HepG2 (cell line): ENCODE measurements around the gene POLA1. TPM values are rescaled to one million over a fixed set of nuclear protein-coding genes. Genes with fewer than 3 reads are reported as not detected.

Experiments used
- ATAC-seq: fragments of 200-7000 bp; cut with Tn5 transposase; 3 replicates; pipeline ENCODE4 v1.9.1; 2020; ENCODE audit warnings: mild to moderate bottlenecking, moderate library complexity
- BruUV-seq: library from RNA; stranded (reverse); fragments of 400-500 nt; replicated peaks from 2 replicates; lab custom pipeline; 2021; lab: Mats Ljungman, UMichigan
- CTCF ChIA-PET: fragments of 300-600 bp; formaldehyde crosslinking; extraction: SDS; loops from one replicate; lab custom pipeline; 2021; ENCODE audit warnings: low total read pairs, inconsistent platforms, low intra/inter-chr PET ratio; lab: Yijun Ruan, JAX
- POLR2A ChIA-PET: fragments of 350-600 bp; sonication (Branson Sonifier 250); formaldehyde crosslinking; loops from one replicate; lab custom pipeline; 2020; ENCODE audit warnings: antibody characterized with exemption, inconsistent platforms; lab: Yijun Ruan, JAX
- DNase-seq: peaks from one replicate; pipeline ENCODE4 v3.0.0-alpha.2; 2015; ENCODE audit warnings: low spot score
- FAIRE-seq: peaks from 3 replicates; lab custom pipeline; 2011; peaks lifted over from hg19 to GRCh38; lab: Jason Lieb, UNC
- H2AFZ ChIP-seq: one replicate; pipeline ENCODE4 v1.6.1; 2011; ENCODE audit warnings: low read length, inconsistent platforms
- H3K27ac ChIP-seq: fragments of 300-600 bp; 3 replicates; pipeline ENCODE4 v1.8.0; 2011; ENCODE audit warnings: mixed run types, mild to moderate bottlenecking, mixed read lengths, low read length, inconsistent platforms; ENCODE audit not compliant: insufficient read depth; ENCODE audit errors: extremely low read length
- H3K27me3 ChIP-seq, 2 experiments: fragments of 200-600 bp in 1 of 2; 2 replicates in 1 of 2; 3 replicates in 1 of 2; pipeline versions ENCODE4 v1.6.0 to v1.8.0; 2011; ENCODE audit warnings: low read length in 2 of 2, mild to moderate bottlenecking in 2 of 2, moderate library complexity in 2 of 2, inconsistent platforms in 1 of 2; ENCODE audit not compliant: insufficient read depth in 2 of 2, control insufficient read depth in 1 of 2
- H3K36me3 ChIP-seq, 2 experiments: fragments of 200-600 bp in 1 of 2; replicated peaks in 1 of 2; 2 replicates in 1 of 2; 3 replicates in 1 of 2; pipeline versions ENCODE4 v1.5.1 to v1.8.0; 2011; ENCODE audit warnings: low read length in 2 of 2, inconsistent platforms in 1 of 2; ENCODE audit not compliant: insufficient read depth in 2 of 2, control insufficient read depth in 1 of 2
- H3K4me1 ChIP-seq: 2 replicates; pipeline ENCODE4 v1.5.1; 2012; ENCODE audit warnings: low read length, inconsistent platforms; ENCODE audit not compliant: insufficient read depth
- H3K4me2 ChIP-seq: 2 replicates; pipeline ENCODE4 v1.6.0; 2011; ENCODE audit warnings: low read depth, low read length, inconsistent platforms
- H3K4me3 ChIP-seq, 3 experiments: fragments of 200-600 bp in 1 of 3; sonication (generic), shearing (Covaris generic) in 1 of 3; replicated peaks in 1 of 3; 2 replicates each; pipeline ENCODE4 v1.5.1; 2011 to 2016; ENCODE audit warnings: low read length in 3 of 3, inconsistent platforms in 2 of 3, low read depth in 2 of 3, mild to moderate bottlenecking in 2 of 3, control low read depth in 1 of 3, mixed read lengths in 1 of 3; ENCODE audit not compliant: insufficient read depth in 1 of 3
- H3K79me2 ChIP-seq: one replicate; pipeline ENCODE4 v1.6.1; 2011; ENCODE audit warnings: low read length, inconsistent platforms; ENCODE audit not compliant: insufficient read depth
- H3K9ac ChIP-seq: 2 replicates; pipeline ENCODE4 v1.6.0; 2011; ENCODE audit warnings: mild to moderate bottlenecking, low read depth, low read length, inconsistent platforms; ENCODE audit not compliant: insufficient read depth
- H3K9me3 ChIP-seq: 2 replicates; pipeline ENCODE4 v1.5.1; 2012; ENCODE audit warnings: mild to moderate bottlenecking, low read length
- H4K20me1 ChIP-seq: 2 replicates; pipeline ENCODE4 v1.6.0; 2011; ENCODE audit warnings: inconsistent platforms, mild to moderate bottlenecking, low read length, moderate library complexity; ENCODE audit not compliant: insufficient read depth
- GRHL1 ChIP-seq: sonication (generic); formaldehyde crosslinking; conservative IDR thresholded peaks from 2 replicates; pipeline ENCODE4 v1.8.0; 2022; ENCODE audit warnings: missing genetic modification reagents
- KAT2B ChIP-seq: fragments of 150-350 bp; IDR thresholded peaks from 2 replicates; pipeline ENCODE4 v1.6.1; 2014; ENCODE audit warnings: low read depth, low read length, borderline replicate concordance
- MYNN ChIP-seq: sonication (generic); formaldehyde crosslinking; IDR thresholded peaks from 2 replicates; pipeline ENCODE4 v1.4.0; 2020; ENCODE audit warnings: mild to moderate bottlenecking, low read depth, missing genetic modification reagents
- PHF21A ChIP-seq: sonication (generic); formaldehyde crosslinking; IDR thresholded peaks from 2 replicates; pipeline ENCODE4 v1.5.0; 2020; ENCODE audit warnings: mild to moderate bottlenecking, missing genetic modification reagents
- RFXANK ChIP-seq: IDR thresholded peaks from 2 replicates; pipeline ENCODE4 v1.6.1; 2016
- ZFAT ChIP-seq: sonication (generic); formaldehyde crosslinking; conservative IDR thresholded peaks from 2 replicates; pipeline ENCODE4 v1.8.1; 2023; ENCODE audit warnings: missing genetic modification reagents, inconsistent platforms
- ZNF264 ChIP-seq: sonication (generic); formaldehyde crosslinking; IDR thresholded peaks from 2 replicates; pipeline ENCODE4 v1.4.0; 2020; ENCODE audit warnings: missing genetic modification reagents
- ZNF543 ChIP-seq: sonication (generic); formaldehyde crosslinking; IDR thresholded peaks from 2 replicates; pipeline ENCODE4 v1.4.0; 2020; ENCODE audit warnings: mild to moderate bottlenecking, missing genetic modification reagents
- ZNF614 ChIP-seq: IDR thresholded peaks from 2 replicates; pipeline ENCODE4 v1.6.1; 2018; ENCODE audit warnings: missing biosample characterization, missing genetic modification reagents, inconsistent platforms, borderline replicate concordance
- ZNF678 ChIP-seq: sonication (generic); formaldehyde crosslinking; IDR thresholded peaks from 2 replicates; pipeline ENCODE4 v1.4.0; 2020; ENCODE audit warnings: mild to moderate bottlenecking, missing genetic modification reagents
- ZNF710 ChIP-seq: sonication (generic); formaldehyde crosslinking; IDR thresholded peaks from 2 replicates; pipeline ENCODE4 v1.5.0; 2020; ENCODE audit warnings: mild to moderate bottlenecking, missing genetic modification reagents, borderline replicate concordance
- ZNF773 ChIP-seq: sonication (generic); formaldehyde crosslinking; IDR thresholded peaks from 2 replicates; pipeline ENCODE4 v1.4.0; 2020; ENCODE audit warnings: missing genetic modification reagents, borderline replicate concordance
- ZNF850 ChIP-seq: sonication (generic); formaldehyde crosslinking; conservative IDR thresholded peaks from 2 replicates; pipeline ENCODE4 v1.9.0; 2021; ENCODE audit warnings: mild to moderate bottlenecking, missing genetic modification reagents
- ZSCAN20 ChIP-seq: sonication (generic); formaldehyde crosslinking; IDR thresholded peaks from 2 replicates; pipeline ENCODE4 v1.4.0; 2020; ENCODE audit warnings: missing genetic modification reagents, mild to moderate bottlenecking, borderline replicate concordance
- WGBS: methylation state at CpG from one replicate; pipeline ENCODE4 v1.1.6; 2017; ENCODE audit warnings: low lambda C conversion rate; 5-methylcytosine and 5-hydroxymethylcytosine counted together
- in situ Hi-C: cut with HindIII; loops from 2 replicates; pipeline ENCODE4 v1.10.0; 2017; ENCODE audit warnings: low pct_unique_long_range_greater_than_20kb; ENCODE audit not compliant: extremely low pct_ligation_motif_present
- intact Hi-C: fragments of 100-400 bp; cut with micrococcal nuclease; formaldehyde crosslinking; loops from one replicate; pipeline ENCODE4 v1.10.0; 2022; ENCODE audit not compliant: unreplicated experiment
- polyA plus RNA-seq, 8 experiments: library from polyadenylated mRNA; depleted of rRNA in 3 of 8; stranded (reverse) in 7 of 8; unstranded in 1 of 8; fragments of >200 nt; fragmentation: Illumina TruSeq in 4 of 8; extraction: Trizol in 4 of 8; gene quantifications; 2 replicates each; pipeline versions ENCODE4 v1.2.1 to v1.2.3, GENCODE V29; 2011 to 2016; ENCODE audit warnings: low read depth in 4 of 8, missing spikeins in 1 of 8, mixed read lengths in 1 of 8; ENCODE audit not compliant: insufficient read depth in 1 of 8
- total RNA-seq, 5 experiments: library from RNA; depleted of rRNA; stranded (reverse); fragments of >200 nt; fragmentation: Illumina TruSeq; extraction: Trizol; gene quantifications; 2 replicates each; pipeline ENCODE4 v1.2.3, GENCODE V29; 2016; ENCODE audit warnings: low read depth in 1 of 5
- TF ChIP-seq, protein P1 (sequence below), 2 experiments: sonication (generic) in 1 of 2; formaldehyde crosslinking in 1 of 2; IDR thresholded peaks; 2 replicates each; pipeline versions ENCODE4 v1.6.1 to v1.9.0; 2014 to 2022; ENCODE audit warnings: antibody characterized with exemption in 1 of 2, borderline replicate concordance in 1 of 2, inconsistent platforms in 1 of 2, low read depth in 1 of 2, missing genetic modification reagents in 1 of 2

Gene POLA1
- total and polyA plus RNA-seq, 2 of the 13 experiments (the other 11 are each of a cell fraction or from before 2014, with no cell fraction given) = 3.3 to 26.5 TPM

DNA sequence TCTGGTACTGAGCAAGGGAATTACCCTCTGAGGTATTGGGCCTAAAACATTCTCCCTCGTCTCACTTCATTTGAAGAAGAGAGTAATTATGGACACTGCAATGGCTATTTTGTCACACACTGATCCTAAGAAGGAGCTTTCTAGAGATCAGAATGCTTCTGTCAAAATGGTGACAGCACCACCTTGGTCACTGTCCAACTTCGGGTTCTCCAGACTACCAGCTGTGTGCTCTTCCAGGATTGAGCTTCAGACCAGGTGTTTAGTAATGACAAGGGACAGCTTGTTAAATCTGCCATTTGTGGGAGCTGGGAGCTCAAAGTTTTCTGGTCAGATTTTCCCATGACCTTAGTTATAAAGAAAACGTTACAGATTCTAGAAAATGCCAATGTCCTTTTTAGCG lies 105.4 kb downstream of the POLA1 start:
- WGBS = 97% methylated on average over 3 of the region's 4 CpGs
- no peaks in the 10 kb centered on the region for H3K4me1 ChIP-seq
- H3K4me2 ChIP-seq = no peak overlapping the region
- intact Hi-C loops = no loop called here
- H2AFZ ChIP-seq = no peak overlapping the region
- H3K9ac ChIP-seq = no peak overlapping the region
- ChIA-PET POLR2A (no interaction called here), CTCF (no interaction called here)
- no peak overlapping the region for H3K27ac ChIP-seq
- no peaks in the 10 kb centered on the region for H3K79me2 ChIP-seq
- DNase-seq (no peak), ATAC-seq (no peak), FAIRE-seq (no peak)
- peaks cover 1 to 3% of the 10 kb centered on the region in 2 experiments; a peak in 1 of 5 replicates for H3K36me3 ChIP-seq
- H3K27me3 ChIP-seq = no peaks in the 10 kb centered on the region
- no TSS peak for BruUV-seq
- H4K20me1 ChIP-seq = no peaks in the 10 kb centered on the region
- no peaks in the 10 kb centered on the region for H3K9me3 ChIP-seq
- TF ChIP-seq ZNF543 (CRISPR knock-in tag) = no peak
- no peak for TF ChIP-seq ZNF614 (CRISPR knock-in tag)
- TF ChIP-seq PHF21A (CRISPR knock-in tag) = no peak
- TF ChIP-seq, protein P1, sequence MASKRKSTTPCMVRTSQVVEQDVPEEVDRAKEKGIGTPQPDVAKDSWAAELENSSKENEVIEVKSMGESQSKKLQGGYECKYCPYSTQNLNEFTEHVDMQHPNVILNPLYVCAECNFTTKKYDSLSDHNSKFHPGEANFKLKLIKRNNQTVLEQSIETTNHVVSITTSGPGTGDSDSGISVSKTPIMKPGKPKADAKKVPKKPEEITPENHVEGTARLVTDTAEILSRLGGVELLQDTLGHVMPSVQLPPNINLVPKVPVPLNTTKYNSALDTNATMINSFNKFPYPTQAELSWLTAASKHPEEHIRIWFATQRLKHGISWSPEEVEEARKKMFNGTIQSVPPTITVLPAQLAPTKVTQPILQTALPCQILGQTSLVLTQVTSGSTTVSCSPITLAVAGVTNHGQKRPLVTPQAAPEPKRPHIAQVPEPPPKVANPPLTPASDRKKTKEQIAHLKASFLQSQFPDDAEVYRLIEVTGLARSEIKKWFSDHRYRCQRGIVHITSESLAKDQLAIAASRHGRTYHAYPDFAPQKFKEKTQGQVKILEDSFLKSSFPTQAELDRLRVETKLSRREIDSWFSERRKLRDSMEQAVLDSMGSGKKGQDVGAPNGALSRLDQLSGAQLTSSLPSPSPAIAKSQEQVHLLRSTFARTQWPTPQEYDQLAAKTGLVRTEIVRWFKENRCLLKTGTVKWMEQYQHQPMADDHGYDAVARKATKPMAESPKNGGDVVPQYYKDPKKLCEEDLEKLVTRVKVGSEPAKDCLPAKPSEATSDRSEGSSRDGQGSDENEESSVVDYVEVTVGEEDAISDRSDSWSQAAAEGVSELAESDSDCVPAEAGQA (IDR thresholded peaks at IDR 0.05; ENCODE audit: low read depth) = no peak
- TF ChIP-seq, protein P1 (CRISPR knock-in tag; IDR thresholded peaks at IDR 0.05; ENCODE audit: borderline replicate concordance) = no peak
- TF ChIP-seq ZNF678 (CRISPR knock-in tag) = no peak
- TF ChIP-seq ZNF264 (CRISPR knock-in tag) = no peak
- no peak for TF ChIP-seq ZNF710 (CRISPR knock-in tag)
- TF ChIP-seq KAT2B = no peak
- no peak for TF ChIP-seq ZNF773
- no peak for TF ChIP-seq ZNF850
- no peak for TF ChIP-seq RFXANK
- no peak for TF ChIP-seq GRHL1 (CRISPR knock-in tag)
- TF ChIP-seq MYNN = no peak
- TF ChIP-seq ZFAT = no peak
- no peak for TF ChIP-seq ZSCAN20 (CRISPR knock-in tag)
- in situ Hi-C loops = no loop called here
- H3K4me3 ChIP-seq = no peak overlapping the region
